Retinal pigment epithelial cell (primary cell): ENCODE measurements around the gene OR8B3.

Experiments used
- DNase-seq: peaks from one replicate; pipeline ENCODE4 v3.0.0-alpha.2; 2010; ENCODE audit warnings: low read depth
- H3K4me3 ChIP-seq: 2 replicates; pipeline ENCODE4 v1.5.1; 2011; ENCODE audit warnings: mild to moderate bottlenecking, low read length, control low read depth, moderate library complexity
- CTCF ChIP-seq: conservative IDR thresholded peaks from 2 replicates; pipeline ENCODE4 v1.5.1; 2011; ENCODE audit warnings: low read depth, low read length, control low read depth, inconsistent platforms

The OR8B3 gene

GRCh38 chr11:124440608-124441007 is 41.8 kb upstream of the OR8B3 start:
- H3K4me3 ChIP-seq, result no peak overlapping the region
- no peak for DNase-seq
- TF ChIP-seq CTCF, result no peak

GRCh38 chr11:124434699-124435098 is 35.9 kb upstream of the OR8B3 start:
- DNase-seq, result no peak
- no peak for TF ChIP-seq CTCF
- no peak overlapping the region for H3K4me3 ChIP-seq

- TF ChIP-seq CTCF, result no peak
Observed at GRCh38 chr11:124429599-124429998, 30.8 kb upstream of the OR8B3 start.

GRCh38 chr11:124424384-124424921 is 25.6 kb upstream of the OR8B3 start, which contains the start of gene OR8B4:
OR8B4 (minus strand) TSS chr11:124424871; CDS start chr11:124424871, 0 bp downstream.
- DNase-seq, result no peak
- no peak for TF ChIP-seq CTCF
- no peak within 1 kb of the TSS for H3K4me3 ChIP-seq

More at GRCh38 chr11:124429599-124429998, 30.8 kb upstream of the OR8B3 start:
- DNase-seq, result no peak
- no peak overlapping the region for H3K4me3 ChIP-seq

- DNase-seq, result no peak
- no peak for TF ChIP-seq CTCF
- H3K4me3 ChIP-seq, result no peak overlapping the region
Observed at GRCh38 chr11:124421043-124421442, 22.2 kb upstream of the OR8B3 start.

- DNase-seq, result peak; percentile 7
- H3K4me3 ChIP-seq, result no peak overlapping the region
- TF ChIP-seq CTCF, result peak; percentile 69
Observed at GRCh38 chr11:124415356-124415923, 16.6 kb upstream of the OR8B3 start.

- H3K4me3 ChIP-seq, result no peak overlapping the region
- no peak for DNase-seq
- no peak for TF ChIP-seq CTCF
Observed at GRCh38 chr11:124409906-124410305, 11.1 kb upstream of the OR8B3 start.
